DMS114 treated with DMSO at 0.1 percent for 48 hours (cell line): ENCODE results near the gene DPYD.
"Not testable (repeated sequence)": the region's sequence is repeated elsewhere in the genome, so short reads cannot be mapped to it uniquely, and the experiment has no call there.

Source experiments
- DNase-seq: peaks from one replicate; lab custom pipeline; 2025; ENCODE audit not compliant: unreplicated experiment; lab: John Stamatoyannopoulos, UW

The DPYD gene

DNA sequence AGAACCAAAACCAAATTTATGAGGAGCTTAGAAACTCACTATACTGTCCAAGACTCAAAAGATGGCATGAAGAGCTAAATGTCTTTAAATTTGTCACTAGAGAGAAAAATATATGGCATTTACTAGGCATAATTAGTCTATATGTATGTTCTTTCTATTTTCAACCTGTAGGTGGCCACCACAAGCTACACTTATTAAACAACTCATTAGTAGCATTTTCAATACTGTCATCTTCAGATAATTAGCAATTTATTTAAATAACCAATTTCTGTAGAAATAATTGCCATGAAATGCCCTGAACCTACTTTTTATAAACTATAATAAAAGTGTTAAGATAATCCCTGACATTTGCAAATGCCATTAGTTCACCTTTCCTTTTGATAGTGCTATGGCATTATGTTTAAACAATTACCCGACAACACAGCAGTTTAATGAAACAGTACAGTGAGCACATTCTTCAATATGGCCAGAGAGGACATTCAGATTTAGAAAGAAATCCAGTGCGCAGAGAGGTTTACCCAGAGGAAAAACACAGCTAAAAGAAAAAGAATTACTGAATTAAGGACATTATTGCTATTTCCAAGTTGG is 676.8 kb downstream of the DPYD start:
- peak; percentile 9 for DNase-seq

DNA sequence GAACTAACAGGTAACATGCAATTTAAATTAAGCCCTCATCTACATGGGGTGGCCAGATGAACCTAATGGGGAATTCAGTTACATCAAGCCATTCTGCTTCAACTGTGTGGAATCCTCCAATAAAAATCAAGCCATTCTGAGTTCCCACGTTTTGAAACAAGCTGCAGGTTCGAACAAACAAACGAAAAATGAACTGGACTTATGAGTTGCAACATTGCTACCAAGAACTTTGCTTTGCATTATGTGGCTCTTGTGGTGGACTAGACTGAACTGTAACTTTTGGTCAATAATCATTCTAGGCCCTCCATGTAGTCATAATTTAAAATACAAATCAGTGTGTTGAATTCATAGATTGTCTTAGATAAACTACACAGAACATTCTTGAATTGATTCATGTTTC is 682.0 kb downstream of the DPYD start:
- DNase-seq, result no peak

DNA sequence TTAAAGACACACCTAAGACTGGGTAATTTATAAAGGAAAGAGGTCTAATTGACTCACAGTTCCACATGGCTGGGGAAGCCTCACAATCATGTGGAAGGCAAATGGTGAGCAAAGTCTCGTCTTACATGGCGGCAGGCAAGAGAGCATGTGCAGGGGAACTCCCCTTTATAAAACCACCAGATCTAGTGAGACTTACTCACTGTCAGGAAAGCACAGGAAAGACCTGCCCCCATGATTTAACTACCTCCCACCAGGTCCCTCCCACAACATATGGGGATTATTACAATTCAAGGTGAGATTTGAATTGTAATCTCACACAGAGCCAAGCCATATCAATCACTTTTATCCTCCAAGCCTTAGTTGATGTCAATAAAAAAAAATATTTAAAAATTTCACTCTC is 689.5 kb downstream of the DPYD start:
- DNase-seq, result not testable (repeated sequence)

DNA sequence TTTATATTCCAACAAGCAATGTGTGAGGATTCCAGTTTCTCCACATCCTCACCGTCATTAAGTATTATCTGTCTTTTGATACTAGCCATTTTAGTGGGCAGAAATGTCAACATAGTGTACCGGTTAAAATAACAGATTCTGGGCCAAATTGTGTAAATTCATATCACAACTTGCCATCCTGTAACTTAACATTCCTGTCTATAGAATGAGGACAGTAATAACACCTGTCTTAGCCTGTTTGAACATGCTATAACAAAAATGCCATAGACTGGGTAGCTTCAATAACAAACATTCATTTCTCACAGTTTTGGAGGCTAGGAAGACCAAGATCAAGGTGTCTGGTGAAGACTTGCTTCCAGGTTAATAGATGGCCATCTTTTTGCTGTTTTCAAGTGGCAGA is 708.2 kb downstream of the DPYD start:
- DNase-seq, result no peak

DNA sequence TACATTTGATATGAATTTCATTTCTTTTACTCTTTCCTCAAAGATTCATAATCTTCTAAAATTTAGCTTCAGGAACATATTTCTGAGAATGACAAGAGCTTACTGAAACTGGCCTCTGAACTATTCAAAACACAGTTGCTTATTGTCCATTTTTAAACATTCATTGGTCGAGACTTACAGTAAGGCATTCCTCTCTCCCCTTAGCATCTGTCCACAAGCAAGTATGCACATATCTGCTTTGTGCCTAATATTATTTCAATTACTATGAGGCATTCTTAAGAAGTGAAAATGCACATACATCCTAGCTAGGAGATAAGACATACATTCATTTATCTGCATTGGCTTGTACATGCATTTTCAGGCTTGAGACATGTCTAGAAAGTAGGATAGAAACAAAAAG is 710.5 kb downstream of the DPYD start:
- DNase-seq, result no peak

DNA sequence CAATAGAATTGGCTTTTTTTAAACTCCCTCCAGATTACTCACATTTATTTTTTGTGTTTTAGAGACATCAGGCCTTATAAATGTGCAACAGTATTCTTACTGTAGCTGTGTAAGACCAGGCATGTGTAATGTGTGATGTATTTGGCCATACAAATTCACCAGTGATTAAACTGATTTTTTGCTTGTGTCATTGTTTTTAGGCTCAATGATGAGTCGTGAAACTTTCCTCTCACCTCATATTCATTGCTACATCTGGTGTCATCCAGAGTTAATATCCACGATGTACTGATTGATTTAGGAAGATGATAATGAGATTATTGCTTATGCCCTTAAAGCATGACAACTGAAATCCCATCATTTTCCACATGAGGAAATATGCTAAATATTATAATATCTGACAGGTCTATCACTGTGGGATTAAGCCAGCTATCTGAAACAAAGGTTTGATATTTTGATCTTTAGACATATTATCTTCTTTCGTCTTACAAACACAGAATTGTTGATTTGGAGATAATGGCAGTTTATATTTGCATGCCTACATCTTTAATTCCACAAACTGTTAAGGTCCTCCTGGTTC is 711.4 kb downstream of the DPYD start:
- no peak for DNase-seq

DNA sequence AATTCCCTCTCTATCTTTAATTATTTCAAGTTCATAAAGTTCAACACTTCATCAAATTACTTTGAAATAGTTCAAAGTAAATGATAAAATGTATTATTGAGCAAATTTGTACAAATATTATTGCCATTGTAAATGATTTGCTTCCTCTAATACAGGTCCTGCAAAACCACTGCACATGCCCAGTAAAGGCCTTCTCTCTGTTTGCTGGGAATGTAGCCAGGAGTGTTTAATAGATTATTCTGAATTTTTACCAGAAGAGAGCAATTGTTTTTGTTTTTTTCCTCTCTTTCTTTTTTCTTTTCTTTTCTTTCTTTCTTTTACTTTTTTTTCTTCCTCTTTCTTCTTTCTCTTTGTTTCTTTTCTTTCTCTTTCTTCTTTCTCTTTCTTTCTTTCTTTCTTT is 713.0 kb downstream of the DPYD start:
- DNase-seq, result no peak

DNA sequence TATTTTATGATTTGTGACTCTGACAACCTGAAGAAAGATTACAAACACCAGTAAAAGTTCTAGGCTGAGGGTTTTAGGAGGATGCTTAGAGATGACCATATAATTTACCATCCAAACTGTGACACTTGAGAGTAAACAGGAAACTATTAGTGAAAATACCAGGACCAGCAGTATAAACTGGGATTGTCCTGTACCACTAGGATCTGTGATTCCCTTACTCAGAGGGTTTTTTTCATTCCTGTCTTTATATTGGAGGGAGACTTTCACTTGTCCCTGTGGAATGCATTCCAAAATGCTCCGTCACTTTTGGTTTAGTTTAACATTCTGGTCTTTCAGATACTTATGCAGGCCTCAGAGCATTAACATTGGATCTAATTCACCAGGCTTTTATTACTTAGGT is 716.4 kb downstream of the DPYD start:
- DNase-seq, result no peak

DNA sequence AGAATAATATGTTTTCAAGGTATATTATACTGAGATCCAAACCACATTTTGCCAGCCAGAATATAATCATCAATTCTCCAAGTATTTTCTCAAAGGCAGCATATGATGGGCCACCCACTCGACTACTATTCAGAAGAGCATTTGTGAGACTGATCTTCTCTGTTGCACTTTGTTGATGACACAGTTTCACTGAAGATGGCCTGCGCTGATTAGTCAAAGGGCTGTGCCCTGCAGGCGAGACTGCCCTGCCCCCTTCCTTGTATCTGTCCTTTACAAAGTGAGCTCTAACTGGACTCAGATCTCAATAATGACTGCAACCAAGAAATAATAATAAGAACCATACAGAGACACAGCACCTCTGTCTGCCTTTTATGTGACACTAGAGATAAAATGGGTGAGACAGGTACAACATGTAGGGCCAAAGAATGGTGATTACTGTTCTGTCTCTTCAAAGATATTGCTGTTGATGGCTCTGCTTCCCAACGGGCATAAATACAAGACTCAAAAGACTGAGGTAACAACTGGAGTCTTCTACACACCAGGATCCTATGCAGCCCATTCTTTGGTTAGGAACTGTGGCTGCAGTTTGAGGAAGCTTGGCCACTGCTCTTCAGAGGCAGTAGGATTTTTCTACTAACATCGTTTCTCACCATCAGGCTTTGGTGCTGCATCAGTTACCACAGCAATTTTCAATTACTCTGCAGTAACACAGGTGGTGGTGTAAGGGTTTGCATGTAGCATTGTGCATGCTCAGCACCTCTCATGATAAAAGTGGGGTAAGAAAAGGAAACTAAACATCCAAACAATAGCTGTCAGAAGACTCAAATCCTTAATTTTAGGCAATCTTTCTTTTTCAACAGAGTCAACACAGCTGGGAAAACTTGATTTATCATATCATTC is 718.1 kb downstream of the DPYD start:
- DNase-seq, result no peak

DNA sequence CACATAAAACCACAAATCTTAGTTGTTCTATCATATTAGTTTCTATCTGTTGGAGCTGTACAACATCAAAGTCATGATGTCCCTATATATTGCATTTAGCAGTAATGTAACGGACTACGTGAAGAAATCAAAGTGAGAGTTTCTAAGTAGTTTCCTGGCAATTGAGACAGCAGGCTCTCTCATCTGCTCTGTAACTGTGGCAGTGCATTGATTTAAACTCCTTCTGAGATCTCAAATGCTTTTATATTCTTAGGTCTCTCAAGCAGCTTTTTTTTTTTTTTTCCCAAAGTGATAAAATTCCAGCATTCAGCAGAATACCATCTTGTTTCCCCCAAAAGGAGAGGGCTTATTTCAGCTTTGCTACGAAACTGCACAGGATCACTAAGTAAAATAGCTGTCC is 719.2 kb downstream of the DPYD start:
- DNase-seq, result no peak

DNA sequence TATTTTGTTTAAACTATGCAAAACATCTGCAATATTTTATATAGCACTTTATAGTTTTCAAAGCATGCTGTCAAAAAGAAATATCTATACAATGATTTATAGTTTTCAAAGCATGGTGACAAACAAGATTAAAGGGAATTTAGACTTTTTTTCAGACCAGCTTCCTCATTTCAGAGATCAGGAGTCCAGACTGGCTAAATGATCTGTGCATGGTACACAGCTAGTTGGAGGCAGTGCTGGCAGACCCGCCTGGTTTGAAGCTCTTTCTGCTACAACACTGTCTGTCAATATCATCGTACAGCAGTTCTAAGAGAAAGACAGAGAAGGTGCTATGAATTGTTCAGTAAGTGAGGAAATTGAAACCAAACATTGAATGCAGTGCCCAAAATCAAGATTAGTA is 720.2 kb downstream of the DPYD start:
- no peak for DNase-seq

DNA sequence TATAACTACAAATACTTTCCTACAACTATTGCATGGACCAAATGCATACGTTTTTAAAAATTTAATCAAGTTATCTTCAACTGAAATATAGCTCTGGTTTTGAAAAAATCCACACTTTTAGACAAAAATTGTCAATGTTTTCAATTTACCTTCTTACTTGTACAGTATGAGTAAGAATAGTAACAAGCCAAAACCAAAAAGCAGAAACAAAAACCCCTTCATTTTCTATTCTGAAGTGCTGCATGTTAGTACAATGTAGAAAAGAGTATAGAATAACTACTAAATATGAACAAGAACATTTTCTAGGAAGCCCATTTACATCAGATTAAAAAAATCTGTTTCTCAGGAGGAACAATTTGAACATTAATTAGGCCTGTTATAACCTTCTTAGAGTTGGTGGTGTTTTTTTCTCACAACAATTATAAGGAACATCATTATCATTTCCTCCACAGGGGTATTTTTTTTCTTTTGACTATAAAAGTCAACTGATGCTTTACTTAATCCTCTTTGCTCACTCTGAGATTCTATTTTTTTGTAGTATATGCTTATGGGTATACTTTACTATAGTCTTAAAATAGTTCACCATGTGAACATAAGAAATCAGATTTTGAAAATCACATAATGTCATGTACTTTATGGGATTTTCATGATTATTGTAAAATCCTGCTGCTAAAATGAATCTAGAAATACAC is 723.9 kb downstream of the DPYD start:
- DNase-seq, result no peak

DNA sequence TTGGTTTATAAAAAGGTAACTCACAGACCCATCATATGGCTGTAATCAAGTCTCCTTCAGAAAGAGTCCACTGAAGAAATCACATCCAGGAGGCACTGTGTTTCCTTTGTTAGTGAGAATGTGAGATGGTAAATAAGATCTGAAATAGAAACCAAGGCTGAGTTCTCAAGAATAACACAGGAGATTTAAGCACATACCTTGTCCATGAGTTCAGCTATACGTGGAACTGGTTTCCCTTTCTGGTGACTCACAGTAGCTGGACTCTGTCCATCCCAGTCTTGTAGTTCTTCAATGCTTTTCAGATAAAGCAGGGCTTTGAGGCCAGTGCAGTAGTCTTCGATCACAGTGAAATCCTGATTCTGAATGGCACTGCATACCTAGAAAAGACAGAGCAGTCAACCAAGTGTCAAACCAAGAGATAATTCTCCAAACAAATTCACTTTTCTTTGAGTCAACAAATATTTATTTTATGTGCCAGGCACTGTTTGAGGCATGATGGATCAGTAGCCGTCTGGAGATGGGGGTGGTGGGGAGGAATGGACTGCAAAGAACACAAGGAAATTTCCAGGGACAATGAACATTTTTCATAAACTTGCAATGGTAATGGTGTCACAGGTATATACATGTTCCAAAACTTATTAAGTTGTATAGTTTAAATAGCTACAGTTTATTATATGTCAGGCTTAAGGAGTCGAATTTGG is 727.8 kb downstream of the DPYD start:
- DNase-seq, result no peak

DNA sequence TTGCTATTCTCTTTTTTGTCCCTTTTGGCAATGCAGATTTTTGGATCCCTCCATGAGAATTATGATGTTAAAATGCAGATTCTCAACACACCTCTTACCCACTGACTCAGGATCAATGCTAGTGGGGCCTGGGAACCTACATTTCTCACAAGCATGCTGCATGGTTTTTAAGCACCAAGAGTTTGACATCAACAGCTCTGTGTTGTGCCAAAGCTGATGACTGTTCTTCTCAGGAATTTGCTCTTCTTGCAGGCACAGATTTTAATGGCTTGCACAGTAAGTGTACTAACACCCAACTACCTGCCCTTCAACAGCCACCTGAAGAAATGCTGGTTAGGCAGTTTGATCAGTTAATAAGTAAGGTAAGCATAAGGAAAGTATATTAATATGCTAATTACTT is 730.5 kb downstream of the DPYD start:
- no peak for DNase-seq

DNA sequence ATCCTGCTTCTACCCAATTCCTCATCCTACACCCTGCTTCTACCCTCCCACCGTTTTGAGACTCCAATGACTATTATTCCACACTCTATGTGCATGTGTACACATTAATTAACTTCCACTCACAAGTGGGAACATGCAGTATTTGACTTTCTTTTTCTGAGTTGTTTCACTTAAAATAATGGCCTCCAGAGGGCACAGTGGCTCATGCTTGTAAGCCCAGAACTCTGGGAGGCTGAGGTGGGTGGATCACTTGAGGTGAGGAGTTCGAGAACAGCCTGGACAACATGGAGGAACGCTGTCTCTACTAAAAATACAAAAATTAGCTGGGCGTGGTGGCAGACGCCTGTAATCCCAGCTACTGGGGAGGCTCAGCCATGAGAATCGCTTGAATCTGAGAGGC is 734.5 kb downstream of the DPYD start:
- no peak for DNase-seq

DNA sequence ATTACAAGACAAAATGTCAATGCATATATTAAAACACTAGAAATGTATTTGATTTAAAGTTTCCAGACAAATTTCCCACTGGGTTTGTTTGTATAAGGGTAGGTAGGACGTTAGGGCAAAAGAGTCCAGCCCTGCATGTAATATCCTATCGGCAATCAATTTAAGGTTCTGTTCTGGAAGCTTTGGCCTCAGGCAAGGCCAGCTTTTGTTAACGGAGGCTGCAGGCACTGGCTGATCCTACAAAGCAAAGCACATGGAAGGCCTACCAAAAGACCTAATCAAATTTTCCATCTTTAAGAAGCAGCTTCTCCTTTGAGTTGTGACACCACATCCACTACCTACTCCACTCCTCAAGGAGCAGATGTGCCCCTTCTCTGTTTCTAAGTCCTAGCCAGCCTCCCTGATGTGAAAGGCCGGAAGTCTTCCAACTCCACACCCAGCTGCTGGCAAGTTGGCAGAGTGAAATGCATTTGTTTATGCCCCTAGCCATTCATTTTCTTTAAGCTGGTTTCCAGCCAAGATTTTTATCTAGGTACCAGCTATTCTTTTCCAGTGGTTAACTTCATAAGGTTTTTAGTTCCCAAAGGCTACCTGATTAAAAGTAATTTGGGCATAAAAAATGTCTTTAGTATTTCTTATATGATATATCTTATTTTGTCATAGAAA is 746.7 kb downstream of the DPYD start:
- no peak for DNase-seq

DNA sequence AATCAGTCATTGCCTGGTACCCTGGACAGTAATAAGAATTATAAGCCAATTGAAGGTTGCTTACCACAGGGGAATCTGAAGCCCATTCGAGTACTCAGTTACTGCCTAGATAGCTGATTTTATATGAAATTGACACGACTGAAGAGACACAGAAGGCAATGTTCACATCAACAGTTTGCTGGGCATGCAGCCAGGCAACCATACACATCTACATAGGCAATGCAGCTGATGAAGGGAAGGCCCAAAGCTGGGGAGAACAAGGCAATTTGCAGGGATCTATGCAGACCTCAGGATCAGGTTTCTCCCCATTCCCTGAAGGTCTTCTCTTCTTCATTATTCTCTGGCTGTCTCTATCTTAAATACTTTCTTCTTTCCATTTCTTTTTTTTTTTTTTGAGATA is 750.5 kb downstream of the DPYD start:
- no peak for DNase-seq

DNA sequence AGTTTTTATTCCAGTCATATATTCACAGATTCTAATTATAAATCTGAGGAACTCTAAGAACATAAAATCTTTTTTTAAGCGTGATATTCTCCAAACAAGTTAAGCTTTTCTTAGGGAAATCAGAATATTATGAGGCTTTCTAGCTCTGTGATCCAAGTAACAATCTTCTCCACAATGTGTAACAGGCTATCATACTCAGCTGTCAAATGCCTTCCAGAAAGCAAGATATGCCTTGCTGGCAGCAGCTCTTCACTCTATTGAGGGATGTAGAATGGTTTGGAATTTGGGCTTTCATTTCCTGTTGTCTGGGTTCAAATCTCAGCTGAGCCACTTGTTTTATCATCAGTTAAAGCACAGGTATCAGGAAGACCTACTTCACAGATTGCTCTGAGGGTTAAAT is 752.8 kb downstream of the DPYD start:
- DNase-seq, result no peak

DNA sequence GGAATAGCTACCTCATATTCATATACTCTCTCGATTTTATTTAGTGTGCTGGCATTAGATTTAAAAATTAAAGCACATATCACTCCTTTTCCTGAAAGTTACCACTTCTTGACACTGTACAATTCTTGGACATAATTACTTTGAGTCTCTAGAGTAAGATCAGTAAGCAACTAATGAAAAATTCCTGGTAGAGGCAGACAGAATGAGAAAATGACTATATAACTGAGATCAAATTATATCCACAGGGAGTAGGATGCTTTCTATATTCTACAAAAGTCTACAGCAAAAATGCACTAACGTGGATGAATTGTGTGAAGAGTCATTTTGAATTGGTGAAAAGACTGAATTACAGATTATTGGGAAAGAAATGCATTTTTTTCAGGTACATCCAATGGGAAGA is 753.6 kb downstream of the DPYD start:
- DNase-seq, result no peak

DNA sequence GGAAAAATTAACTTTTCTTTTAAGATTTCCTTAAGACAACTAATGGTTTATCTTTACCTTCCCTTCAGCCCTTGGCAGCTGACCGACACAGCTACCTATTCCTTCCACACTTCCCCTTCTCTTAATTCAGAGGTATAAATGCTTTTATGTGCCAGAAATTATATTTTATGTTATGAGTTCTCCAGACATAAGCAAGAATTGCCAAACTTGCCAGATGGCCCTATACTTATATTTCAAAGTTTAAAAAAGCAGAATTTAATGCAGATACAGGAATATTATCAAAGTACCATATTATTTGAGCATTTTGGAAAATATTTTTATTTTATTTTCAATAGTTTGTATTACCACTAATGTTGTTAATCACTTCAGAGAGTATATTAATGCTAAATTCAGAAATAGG is 754.2 kb downstream of the DPYD start:
- no peak for DNase-seq

DNA sequence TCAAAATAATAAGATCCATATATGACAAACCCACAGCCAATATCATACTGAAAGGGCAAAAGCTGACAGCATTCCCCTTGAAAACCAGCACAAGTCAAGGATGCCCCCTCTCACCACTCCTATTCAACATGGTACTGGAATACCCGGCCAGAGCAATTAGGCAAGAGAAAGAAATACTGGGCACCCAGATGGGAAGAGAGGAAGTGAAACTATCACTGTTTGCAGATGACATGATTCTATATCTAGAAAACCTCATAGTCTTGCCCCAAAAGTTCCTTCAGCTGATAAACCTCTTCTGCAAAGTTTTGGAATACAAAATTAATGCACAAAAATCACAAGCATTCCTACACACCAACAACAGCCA is 756.6 kb downstream of the DPYD start:
- DNase-seq, result no peak
